AG09319 (cell line): ENCODE measurements around the gene MMP11.

Source experiments
- DNase-seq: peaks from one replicate; pipeline ENCODE4 v3.0.0-alpha.2; 2010; ENCODE audit warnings: low read depth; ENCODE audit errors: extremely low read depth
- CTCF ChIP-seq: IDR thresholded peaks from 2 replicates; pipeline ENCODE4 v1.5.1; 2011; ENCODE audit warnings: low read depth, mild to moderate bottlenecking, inconsistent platforms, low read length, moderate library complexity

MMP11 gene

GRCh38 chr22:23753385-23753784, 19.3 kb upstream of the MMP11 start:
- no peak for TF ChIP-seq CTCF
- DNase-seq, result no peak

GRCh38 chr22:23754220-23754919, 18.3 kb upstream of the MMP11 start, which contains the start of gene VPREB3:
Gene VPREB3 (minus strand): TSS chr22:23754425. CDS start chr22:23754363, 62 bp downstream.
- DNase-seq, result no peak
- TF ChIP-seq CTCF, result no peak

GRCh38 chr22:23754980-23755636, 17.5 kb upstream of the MMP11 start:
- TF ChIP-seq CTCF, result no peak
- DNase-seq, result no peak

GRCh38 chr22:23755711-23756110, 16.9 kb upstream of the MMP11 start:
- TF ChIP-seq CTCF, result no peak
- no peak for DNase-seq

GRCh38 chr22:23756891-23757290, 15.8 kb upstream of the MMP11 start:
- no peak for TF ChIP-seq CTCF
- no peak for DNase-seq

GRCh38 chr22:23759566-23759965, 13.1 kb upstream of the MMP11 start:
- no peak for TF ChIP-seq CTCF
- DNase-seq, result no peak

GRCh38 chr22:23760056-23760455, 12.6 kb upstream of the MMP11 start:
- DNase-seq, result no peak
- TF ChIP-seq CTCF, result no peak
